ENCODE measurements around the gene TMEM203. TPM values are rescaled to one million over a fixed set of nuclear protein-coding genes. Genes with fewer than 3 reads are reported as not detected.

TMEM203 gene
- total RNA-seq, 1 donor from 2014 or later, result 36.2 TPM

GRCh38 chr9:137251490-137252268, 46.2 kb upstream of the TMEM203 start:
- Mint-ChIP-seq H3K27me3 (no peaks in the 10 kb centered on the region), H3K4me1 (ENCODE audit: low read depth) (peaks cover 8% of the 10 kb centered on the region), H3K27ac (no peak overlapping the region), H3K9me3 (ENCODE audit: low read depth) (no peaks in the 10 kb centered on the region), H3K36me3 (ENCODE audit: insufficient read depth) (no peaks in the 10 kb centered on the region), H3K4me3 (ENCODE audit: low read depth) (no peak overlapping the region)
- no peak for TF ChIP-seq CTCF (IDR thresholded peaks at IDR 0.05; ENCODE audit: unreplicated experiment)
- no peak for DNase-seq (ENCODE audit: low spot score, unreplicated experiment)

- peaks cover 7% of the 10 kb centered on the region for H3K4me1 Mint-ChIP-seq (ENCODE audit: low read depth)
- no peak for DNase-seq (ENCODE audit: low spot score, unreplicated experiment)
- H3K9me3 Mint-ChIP-seq (ENCODE audit: low read depth), result no peaks in the 10 kb centered on the region
- no peaks in the 10 kb centered on the region for H3K36me3 Mint-ChIP-seq (ENCODE audit: insufficient read depth)
- H3K4me3 Mint-ChIP-seq (ENCODE audit: low read depth), result no peak within 1 kb of the TSS
- H3K27ac Mint-ChIP-seq, result no peak within 1 kb of the TSS
- H3K27me3 Mint-ChIP-seq, result no peaks in the 10 kb centered on the region
- no peak for TF ChIP-seq CTCF (IDR thresholded peaks at IDR 0.05; ENCODE audit: unreplicated experiment)
Measured at GRCh38 chr9:137251194-137251461, 45.7 kb upstream of the TMEM203 start, which contains the start of gene STPG3. Gene STPG3 (plus strand): TSS chr9:137251286. CDS start chr9:137251287, 1 bp downstream.

- Mint-ChIP-seq H3K4me1 (ENCODE audit: low read depth) (peaks cover 5% of the 10 kb centered on the region), H3K9me3 (ENCODE audit: low read depth) (no peaks in the 10 kb centered on the region), H3K27me3 (peaks cover 1% of the 10 kb centered on the region), H3K36me3 (ENCODE audit: insufficient read depth) (no peaks in the 10 kb centered on the region), H3K4me3 (ENCODE audit: low read depth) (no peak overlapping the region), H3K27ac (no peak overlapping the region)
- no peak for TF ChIP-seq CTCF (IDR thresholded peaks at IDR 0.05; ENCODE audit: unreplicated experiment)
- DNase-seq (ENCODE audit: low spot score, unreplicated experiment), result no peak
Measured at GRCh38 chr9:137250329-137251193, 45.1 kb upstream of the TMEM203 start.

GRCh38 chr9:137247916-137248175, 42.4 kb upstream of the TMEM203 start:
- no peak overlapping the region for H3K4me3 Mint-ChIP-seq (ENCODE audit: low read depth)
- no peaks in the 10 kb centered on the region for H3K9me3 Mint-ChIP-seq (ENCODE audit: low read depth)
- peaks cover 4% of the 10 kb centered on the region for H3K36me3 Mint-ChIP-seq (ENCODE audit: insufficient read depth)
- H3K27me3 Mint-ChIP-seq, result peaks cover 5% of the 10 kb centered on the region
- peaks cover 4% of the 10 kb centered on the region for H3K4me1 Mint-ChIP-seq (ENCODE audit: low read depth)
- DNase-seq (ENCODE audit: low spot score, unreplicated experiment), result no peak
- TF ChIP-seq CTCF (IDR thresholded peaks at IDR 0.05; ENCODE audit: unreplicated experiment), result no peak
- H3K27ac Mint-ChIP-seq, result no peak overlapping the region

- no peak overlapping the region for H3K4me3 Mint-ChIP-seq (ENCODE audit: low read depth)
- TF ChIP-seq CTCF (IDR thresholded peaks at IDR 0.05; ENCODE audit: unreplicated experiment), result no peak
- H3K36me3 Mint-ChIP-seq (ENCODE audit: insufficient read depth), result peaks cover 8% of the 10 kb centered on the region
- peaks cover 10% of the 10 kb centered on the region for H3K4me1 Mint-ChIP-seq (ENCODE audit: low read depth)
- no peak overlapping the region for H3K27ac Mint-ChIP-seq
- H3K27me3 Mint-ChIP-seq, result peaks cover 5% of the 10 kb centered on the region
- H3K9me3 Mint-ChIP-seq (ENCODE audit: low read depth), result no peaks in the 10 kb centered on the region
- no peak for DNase-seq (ENCODE audit: low spot score, unreplicated experiment)
Measured at GRCh38 chr9:137247135-137247915, 41.9 kb upstream of the TMEM203 start.
